ENCODE results near the gene TRPM2. TPM values are rescaled to one million over a fixed set of nuclear protein-coding genes. Genes with fewer than 3 reads are reported as not detected.

TRPM2 gene
- total RNA-seq, 1 experiment from 2014 or later = 11.0 TPM

DNA sequence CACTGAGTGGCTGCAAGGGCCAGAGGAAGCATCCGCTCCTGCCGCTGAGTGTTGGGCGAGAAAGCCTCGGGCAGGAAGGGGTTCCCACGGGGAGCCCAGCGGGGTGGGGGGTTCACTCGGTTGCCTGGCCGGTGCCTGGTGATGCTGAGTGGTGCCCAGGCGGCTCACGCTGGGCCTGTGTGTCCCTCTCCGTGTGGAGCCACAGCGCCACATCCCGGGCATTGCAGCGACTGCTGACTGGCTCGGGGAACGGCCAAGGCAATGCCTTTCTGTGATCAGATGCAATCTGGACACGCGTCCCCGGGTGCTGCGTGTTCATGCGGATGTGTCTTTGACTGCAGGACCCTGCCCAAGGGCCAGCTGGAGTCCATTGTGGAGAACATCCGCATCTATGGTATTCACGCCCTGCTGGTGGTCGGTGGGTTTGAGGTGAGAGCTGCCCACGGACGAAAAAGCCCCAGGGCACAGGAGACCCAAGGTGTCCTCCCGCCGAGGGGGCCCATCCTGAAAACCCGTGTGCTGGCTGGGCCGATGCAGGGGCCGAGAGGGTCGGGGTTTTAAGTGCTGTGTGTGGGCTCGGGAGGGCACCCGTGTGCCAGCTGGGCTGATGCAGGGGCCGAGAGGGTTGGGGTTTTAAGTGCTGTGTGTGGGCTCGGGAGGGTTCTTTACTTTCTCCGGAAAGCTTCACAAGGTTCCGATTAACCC lies 30.6 kb upstream of the TRPM2 start:
- TF ChIP-seq, protein P1, sequence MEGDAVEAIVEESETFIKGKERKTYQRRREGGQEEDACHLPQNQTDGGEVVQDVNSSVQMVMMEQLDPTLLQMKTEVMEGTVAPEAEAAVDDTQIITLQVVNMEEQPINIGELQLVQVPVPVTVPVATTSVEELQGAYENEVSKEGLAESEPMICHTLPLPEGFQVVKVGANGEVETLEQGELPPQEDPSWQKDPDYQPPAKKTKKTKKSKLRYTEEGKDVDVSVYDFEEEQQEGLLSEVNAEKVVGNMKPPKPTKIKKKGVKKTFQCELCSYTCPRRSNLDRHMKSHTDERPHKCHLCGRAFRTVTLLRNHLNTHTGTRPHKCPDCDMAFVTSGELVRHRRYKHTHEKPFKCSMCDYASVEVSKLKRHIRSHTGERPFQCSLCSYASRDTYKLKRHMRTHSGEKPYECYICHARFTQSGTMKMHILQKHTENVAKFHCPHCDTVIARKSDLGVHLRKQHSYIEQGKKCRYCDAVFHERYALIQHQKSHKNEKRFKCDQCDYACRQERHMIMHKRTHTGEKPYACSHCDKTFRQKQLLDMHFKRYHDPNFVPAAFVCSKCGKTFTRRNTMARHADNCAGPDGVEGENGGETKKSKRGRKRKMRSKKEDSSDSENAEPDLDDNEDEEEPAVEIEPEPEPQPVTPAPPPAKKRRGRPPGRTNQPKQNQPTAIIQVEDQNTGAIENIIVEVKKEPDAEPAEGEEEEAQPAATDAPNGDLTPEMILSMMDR (IDR thresholded peaks at IDR 0.05; ENCODE audit: unreplicated experiment) = no peak
- intact Hi-C loops (cut with micrococcal nuclease) = no loop called here
- no peaks in the 10 kb centered on the region for H3K9me3 Mint-ChIP-seq (ENCODE audit: unreplicated experiment)
- no peak overlapping the region for H3K27ac Mint-ChIP-seq (ENCODE audit: low read depth, unreplicated experiment)
- DNase-seq (ENCODE audit: unreplicated experiment) = no peak
- POLR2A ChIA-PET = interaction anchor here (0.6 kb wide), 1 partner anchor 7 kb away, joined by 3 read pairs; no protein-coding TSS in a partner anchor
- CTCF ChIA-PET = interaction anchor here (0.6 to 1.3 kb wide), 2 partner anchors 16 to 25 kb away, joined by 3 to 4 read pairs; no protein-coding TSS in a partner anchor
- no peaks in the 10 kb centered on the region for H3K27me3 Mint-ChIP-seq (ENCODE audit: insufficient read depth, unreplicated experiment)
- no peaks in the 10 kb centered on the region for H3K4me1 Mint-ChIP-seq (ENCODE audit: insufficient read depth, unreplicated experiment)
- BruUV-seq (replicated peaks) = no TSS peak
- no peak overlapping the region for H3K4me3 Mint-ChIP-seq (ENCODE audit: unreplicated experiment)
- H3K36me3 Mint-ChIP-seq (ENCODE audit: insufficient read depth, unreplicated experiment) = peaks cover 14% of the 10 kb centered on the region

DNA sequence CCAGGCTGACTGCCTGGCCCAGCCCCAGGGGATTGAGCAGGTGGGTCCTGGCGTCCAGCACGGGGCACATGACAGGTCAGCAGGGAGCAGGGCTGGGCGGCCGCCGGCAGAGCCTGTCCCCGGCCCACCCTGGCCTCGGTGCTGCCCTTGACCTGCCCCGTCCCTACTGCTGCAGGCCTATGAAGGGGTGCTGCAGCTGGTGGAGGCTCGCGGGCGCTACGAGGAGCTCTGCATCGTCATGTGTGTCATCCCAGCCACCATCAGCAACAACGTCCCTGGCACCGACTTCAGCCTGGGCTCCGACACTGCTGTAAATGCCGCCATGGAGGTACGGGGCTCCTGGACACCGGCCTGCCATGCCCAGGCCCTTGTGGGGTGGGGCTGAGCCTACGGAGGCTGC lies 29.8 kb upstream of the TRPM2 start:
- peaks cover 14% of the 10 kb centered on the region for H3K36me3 Mint-ChIP-seq (ENCODE audit: insufficient read depth, unreplicated experiment)
- CTCF ChIA-PET = interaction anchor here (1.3 kb wide), 1 partner anchor 26 kb away, joined by 4 read pairs; no protein-coding TSS in a partner anchor

DNA sequence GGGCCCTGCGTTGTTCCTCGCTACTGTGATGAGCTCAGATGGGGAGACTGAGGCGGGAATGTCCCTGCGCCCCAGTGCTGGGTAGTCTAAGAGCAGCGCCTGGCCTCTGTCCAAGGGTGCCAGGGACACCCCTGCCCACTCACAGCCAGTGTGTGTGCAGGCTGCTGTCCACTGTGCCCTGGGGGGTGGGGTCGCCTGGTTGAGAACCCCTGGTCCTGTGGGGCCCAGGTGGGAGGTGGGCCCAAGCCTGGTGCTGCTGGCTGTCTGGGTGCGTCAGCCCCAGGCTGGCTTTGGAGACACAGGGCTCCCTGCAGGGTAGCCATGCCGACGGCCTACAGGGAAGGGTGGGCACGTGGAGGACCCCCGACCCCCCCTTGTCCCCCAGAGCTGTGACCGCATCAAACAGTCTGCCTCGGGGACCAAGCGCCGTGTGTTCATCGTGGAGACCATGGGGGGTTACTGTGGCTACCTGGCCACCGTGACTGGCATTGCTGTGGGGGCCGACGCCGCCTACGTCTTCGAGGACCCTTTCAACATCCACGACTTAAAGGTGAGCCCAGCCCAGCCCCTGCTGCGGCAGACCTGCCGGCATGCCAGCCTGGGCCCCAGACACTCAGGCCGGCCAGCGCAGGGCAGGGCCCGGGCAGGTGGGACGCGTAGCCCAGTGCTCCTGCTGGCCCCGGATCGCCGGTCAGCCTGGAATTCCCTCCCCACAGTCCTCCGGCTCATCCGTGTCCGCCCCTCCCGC lies 29.1 kb upstream of the TRPM2 start:
- POLR2A ChIA-PET = no interaction called here
- no peak overlapping the region for H3K27ac Mint-ChIP-seq (ENCODE audit: low read depth, unreplicated experiment)
- H3K4me1 Mint-ChIP-seq (ENCODE audit: insufficient read depth, unreplicated experiment) = no peaks in the 10 kb centered on the region
- BruUV-seq (replicated peaks) = no TSS peak
- TF ChIP-seq, protein P1 (IDR thresholded peaks at IDR 0.05; ENCODE audit: unreplicated experiment) = no peak
- no peaks in the 10 kb centered on the region for H3K27me3 Mint-ChIP-seq (ENCODE audit: insufficient read depth, unreplicated experiment)
- H3K9me3 Mint-ChIP-seq (ENCODE audit: unreplicated experiment) = no peaks in the 10 kb centered on the region
- H3K4me3 Mint-ChIP-seq (ENCODE audit: unreplicated experiment) = no peak overlapping the region
- H3K36me3 Mint-ChIP-seq (ENCODE audit: insufficient read depth, unreplicated experiment) = peaks cover 14% of the 10 kb centered on the region
- CTCF ChIA-PET = interaction anchor here (1.3 kb wide), 1 partner anchor 26 kb away, joined by 4 read pairs; no protein-coding TSS in a partner anchor
- intact Hi-C loops (cut with micrococcal nuclease) = no loop called here
- no peak for DNase-seq (ENCODE audit: unreplicated experiment)

More for the DNA sequence above, 29.8 kb upstream of the TRPM2 start:
- TF ChIP-seq, protein P1 (IDR thresholded peaks at IDR 0.05; ENCODE audit: unreplicated experiment) = no peak
- DNase-seq (ENCODE audit: unreplicated experiment) = no peak
- Mint-ChIP-seq H3K9me3 (ENCODE audit: unreplicated experiment) (no peaks in the 10 kb centered on the region), H3K4me3 (ENCODE audit: unreplicated experiment) (no peak overlapping the region), H3K27ac (ENCODE audit: low read depth, unreplicated experiment) (no peak overlapping the region), H3K27me3 (ENCODE audit: insufficient read depth, unreplicated experiment) (no peaks in the 10 kb centered on the region), H3K4me1 (ENCODE audit: insufficient read depth, unreplicated experiment) (no peaks in the 10 kb centered on the region)
- no TSS peak for BruUV-seq (replicated peaks)
- intact Hi-C loops (cut with micrococcal nuclease) = no loop called here
- POLR2A ChIA-PET = interaction anchor here (0.7 kb wide), 1 partner anchor 10 kb away, joined by 3 read pairs; no protein-coding TSS in a partner anchor

DNA sequence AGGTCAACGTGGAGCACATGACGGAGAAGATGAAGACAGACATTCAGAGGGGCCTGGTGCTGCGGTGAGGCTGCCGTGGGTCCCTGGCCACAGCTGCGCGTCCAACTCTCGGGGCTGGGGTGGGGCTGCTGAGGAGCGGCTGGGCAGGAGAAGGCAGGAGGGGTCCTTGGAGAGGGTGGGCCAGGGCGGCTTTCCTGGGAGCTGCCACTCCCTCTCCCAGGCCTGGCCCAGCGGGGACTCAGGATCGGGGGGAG lies 28.6 kb upstream of the TRPM2 start:
- Mint-ChIP-seq H3K9me3 (ENCODE audit: unreplicated experiment) (no peaks in the 10 kb centered on the region), H3K27me3 (ENCODE audit: insufficient read depth, unreplicated experiment) (no peaks in the 10 kb centered on the region), H3K27ac (ENCODE audit: low read depth, unreplicated experiment) (no peak overlapping the region), H3K4me1 (ENCODE audit: insufficient read depth, unreplicated experiment) (no peaks in the 10 kb centered on the region), H3K4me3 (ENCODE audit: unreplicated experiment) (no peak overlapping the region), H3K36me3 (ENCODE audit: insufficient read depth, unreplicated experiment) (peaks cover 14% of the 10 kb centered on the region)
- POLR2A ChIA-PET = no interaction called here
- no TSS peak for BruUV-seq (replicated peaks)
- no peak for DNase-seq (ENCODE audit: unreplicated experiment)
- TF ChIP-seq, protein P1 (IDR thresholded peaks at IDR 0.05; ENCODE audit: unreplicated experiment) = no peak
- CTCF ChIA-PET = no interaction called here
- intact Hi-C loops (cut with micrococcal nuclease) = no loop called here

All from MCF 10A (cell line).